HG02970 (cell line): ENCODE results near the gene SMCO4.
"Not testable (repeated sequence)": the region's sequence is repeated elsewhere in the genome, so short reads cannot be mapped to it uniquely, and the experiment has no call there.

Experiments used
- ATAC-seq: cut with Tn5 transposase; IDR thresholded peaks from one replicate; pipeline ENCODE4 v1.9.1; 2021; ENCODE audit warnings: mild to moderate bottlenecking, moderate library complexity, moderate number of reproducible peaks; ENCODE audit not compliant: unreplicated experiment, low FRiP score

SMCO4 gene

GRCh38 chr11:93543292-93543977 is at the start of gene SMCO4:
Gene SMCO4, minus strand, starts transcription at chr11:93543391. Its CDS starts 64,202 bp downstream, at chr11:93479189.
- peak; percentile 82 for ATAC-seq

- no peak for ATAC-seq
Observed at GRCh38 chr11:93591247-93591898, 48.2 kb upstream of the SMCO4 start.

DNA sequence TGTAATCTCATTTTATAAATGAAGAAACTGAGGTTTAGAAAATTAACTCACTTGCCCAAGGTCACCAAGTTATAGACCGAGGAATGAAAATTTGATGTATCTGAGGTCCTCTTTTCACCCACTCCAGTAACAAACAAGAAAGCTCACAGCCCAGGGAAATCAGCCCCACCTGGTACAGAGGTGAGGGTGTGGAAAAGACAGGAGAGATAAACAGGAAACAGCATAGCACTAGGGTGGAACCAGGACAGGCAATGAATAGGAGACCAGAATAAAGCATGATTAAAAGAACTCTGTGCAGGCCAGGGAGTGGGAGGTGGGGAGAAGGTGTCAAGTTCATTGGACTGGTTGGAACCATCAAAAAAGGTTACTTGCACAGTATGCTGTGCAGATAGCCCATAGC is 46.2 kb upstream of the SMCO4 start:
- ATAC-seq: no peak

GRCh38 chr11:93587858-93588581 is 44.8 kb upstream of the SMCO4 start:
- no peak for ATAC-seq

GRCh38 chr11:93587425-93587824 is 44.2 kb upstream of the SMCO4 start:
- not testable (repeated sequence) for ATAC-seq

DNA sequence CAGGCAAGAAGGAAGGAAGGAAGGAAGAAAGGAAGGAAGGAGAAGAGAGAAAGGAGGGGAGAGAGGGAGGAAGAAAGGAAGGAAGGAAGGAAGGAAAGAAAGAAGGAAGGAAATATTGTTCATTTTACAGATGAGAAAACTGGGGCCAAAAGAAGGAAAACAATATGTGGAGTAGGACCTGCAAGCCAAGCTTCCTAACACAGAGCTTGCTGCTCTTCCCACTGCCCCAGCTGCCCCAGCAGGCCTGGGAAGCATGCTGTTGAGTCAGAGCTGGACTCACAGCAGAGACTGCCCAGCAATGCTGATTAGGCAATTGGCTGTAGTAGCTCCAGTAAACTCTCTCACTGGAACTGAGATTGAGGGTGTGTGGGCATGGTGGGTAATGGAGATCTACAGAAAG is 42.6 kb upstream of the SMCO4 start:
- ATAC-seq: no peak

- ATAC-seq: no peak
Observed at GRCh38 chr11:93583490-93583889, 40.3 kb upstream of the SMCO4 start.

DNA sequence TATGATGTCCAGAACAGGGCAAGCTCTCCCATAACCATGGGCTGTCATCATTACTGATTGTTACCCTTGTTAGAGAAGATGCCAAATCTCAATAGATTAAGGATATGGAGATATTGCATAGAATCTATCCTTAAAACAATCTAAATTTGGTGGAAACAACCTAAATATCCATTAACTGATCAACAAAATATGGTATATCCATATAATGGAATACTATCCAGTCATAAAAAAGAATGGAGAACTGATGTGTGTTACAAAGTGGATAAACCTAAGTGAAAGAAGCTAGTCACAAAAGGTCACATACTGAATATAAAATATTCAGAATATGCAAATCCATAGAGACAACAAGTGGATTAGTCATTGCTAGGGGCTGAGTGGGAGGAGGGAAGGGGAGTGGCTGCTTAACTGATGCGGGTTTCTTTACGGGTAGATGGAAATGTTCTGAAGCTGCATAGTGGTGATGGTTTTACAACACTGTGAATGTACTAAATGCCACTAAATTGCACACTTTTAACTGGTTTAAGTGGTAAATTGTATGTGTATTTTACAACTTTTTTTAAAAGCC is 36.1 kb upstream of the SMCO4 start:
- no peak for ATAC-seq

- ATAC-seq: no peak
Observed at GRCh38 chr11:93577286-93577685, 34.1 kb upstream of the SMCO4 start.

- ATAC-seq: not testable (repeated sequence)
Observed at GRCh38 chr11:93576870-93577269, 33.7 kb upstream of the SMCO4 start.

GRCh38 chr11:93574638-93575220 is 31.5 kb upstream of the SMCO4 start:
- no peak for ATAC-seq

GRCh38 chr11:93573184-93573583 is 30.0 kb upstream of the SMCO4 start:
- ATAC-seq: no peak

- no peak for ATAC-seq
Observed at GRCh38 chr11:93572621-93573020, 29.4 kb upstream of the SMCO4 start.

DNA sequence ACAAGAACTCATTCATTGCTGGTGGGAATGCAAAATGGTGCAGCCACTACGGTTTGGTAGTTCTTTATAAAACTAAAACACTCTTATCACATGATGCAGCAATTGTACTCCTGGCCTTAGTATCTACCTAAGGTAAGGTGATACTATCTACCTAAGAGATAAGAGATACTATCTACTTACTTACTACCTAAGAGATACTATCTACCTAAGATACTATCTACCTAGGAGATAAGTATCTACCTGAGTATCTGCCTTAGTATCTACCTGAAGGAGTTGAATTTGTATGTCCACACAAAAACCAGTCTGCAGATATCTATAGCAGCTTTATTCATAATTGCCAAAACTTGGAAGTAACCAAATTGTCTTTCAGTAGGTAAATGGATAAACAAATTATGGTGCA is 29.0 kb upstream of the SMCO4 start:
- ATAC-seq: no peak

- ATAC-seq: no peak
Observed at GRCh38 chr11:93571612-93572011, 28.4 kb upstream of the SMCO4 start.

GRCh38 chr11:93570759-93571413 is 27.7 kb upstream of the SMCO4 start:
- no peak for ATAC-seq

GRCh38 chr11:93569496-93569895 is 26.3 kb upstream of the SMCO4 start:
- ATAC-seq: no peak

GRCh38 chr11:93568726-93569125 is 25.5 kb upstream of the SMCO4 start:
- no peak for ATAC-seq

DNA sequence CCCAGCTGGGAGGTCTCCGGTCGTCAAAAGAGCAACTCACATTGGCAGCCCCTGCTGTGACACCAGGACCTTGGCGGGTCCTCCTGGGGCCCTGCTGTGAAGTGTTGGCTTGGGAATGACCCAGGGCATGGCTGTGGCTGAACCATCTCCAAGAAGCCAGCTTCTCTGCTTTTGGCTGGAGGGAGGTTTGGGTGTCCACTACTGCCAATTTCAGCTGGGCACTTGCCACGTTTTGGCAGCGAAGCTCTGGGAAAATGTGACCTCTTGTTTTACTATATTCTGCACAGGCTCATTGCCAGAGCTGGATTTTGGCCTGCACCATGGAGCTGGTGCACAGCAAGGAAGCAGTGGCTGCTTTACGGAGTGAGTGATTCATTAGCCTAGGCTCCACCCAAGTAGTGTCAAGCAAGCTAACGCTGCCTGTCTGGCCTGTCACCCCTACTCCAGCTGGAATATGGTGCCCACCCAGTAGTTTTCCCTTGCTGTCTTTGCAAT is 24.3 kb upstream of the SMCO4 start:
- no peak for ATAC-seq

- ATAC-seq: no peak
Observed at GRCh38 chr11:93564895-93565294, 21.7 kb upstream of the SMCO4 start.
